Measurements from ENCODE around the gene GHRH.

GHRH gene

GRCh38 chr20:37276494-37277252 is 15.1 kb upstream of the GHRH start:
- peak in 1 of 2 donors; percentile 16 for DNase-seq
- no peaks in the 10 kb centered on the region for H3K9me3 Mint-ChIP-seq
- peaks cover 14% of the 10 kb centered on the region for H3K4me1 Mint-ChIP-seq
- H3K27ac Mint-ChIP-seq: peak overlapping the region in 1 of 2 donors; percentile 0
- H3K4me3 Mint-ChIP-seq: peak overlapping the region in 1 of 2 donors; percentile 1
- ATAC-seq: peak; percentile 70
- H3K27me3 Mint-ChIP-seq: no peaks in the 10 kb centered on the region

GRCh38 chr20:37274851-37275524 is 13.4 kb upstream of the GHRH start:
- Mint-ChIP-seq H3K9me3 (no peaks in the 10 kb centered on the region), H3K27me3 (no peaks in the 10 kb centered on the region), H3K27ac (no peak overlapping the region), H3K4me3 (no peak overlapping the region), H3K4me1 (peaks cover 14% of the 10 kb centered on the region)
- ATAC-seq: no peak
- DNase-seq: no peak

GRCh38 chr20:37273988-37274387 is 12.4 kb upstream of the GHRH start:
- ATAC-seq: no peak
- Mint-ChIP-seq H3K4me3 (no peak overlapping the region), H3K4me1 (peaks cover 14% of the 10 kb centered on the region), H3K27ac (no peak overlapping the region), H3K27me3 (no peaks in the 10 kb centered on the region), H3K9me3 (no peaks in the 10 kb centered on the region)
- no peak for DNase-seq

GRCh38 chr20:37271421-37271768 is 9.8 kb upstream of the GHRH start:
- H3K27ac Mint-ChIP-seq: no peak overlapping the region
- ATAC-seq (no peak), DNase-seq (no peak)
- H3K4me3 Mint-ChIP-seq: no peak overlapping the region
- H3K27me3 Mint-ChIP-seq: no peaks in the 10 kb centered on the region
- H3K4me1 Mint-ChIP-seq: peaks cover 4% of the 10 kb centered on the region
- no peaks in the 10 kb centered on the region for H3K9me3 Mint-ChIP-seq

- no peak overlapping the region for H3K4me3 Mint-ChIP-seq
- ATAC-seq (no peak), DNase-seq (no peak)
- no peaks in the 10 kb centered on the region for H3K4me1 Mint-ChIP-seq
- H3K9me3 Mint-ChIP-seq: no peaks in the 10 kb centered on the region
- no peak overlapping the region for H3K27ac Mint-ChIP-seq
- no peaks in the 10 kb centered on the region for H3K27me3 Mint-ChIP-seq
Measured at GRCh38 chr20:37270576-37271420, 9.2 kb upstream of the GHRH start.

- ATAC-seq (no peak), DNase-seq (no peak)
- peak overlapping the region; percentile 63 to 78 for H3K27ac Mint-ChIP-seq
- H3K4me3 Mint-ChIP-seq: no peak overlapping the region
- H3K9me3 Mint-ChIP-seq: no peaks in the 10 kb centered on the region
- H3K27me3 Mint-ChIP-seq: no peaks in the 10 kb centered on the region
- H3K4me1 Mint-ChIP-seq: no peaks in the 10 kb centered on the region
Measured at GRCh38 chr20:37267667-37268313, 6.2 kb upstream of the GHRH start.

- ATAC-seq (no peak), DNase-seq (no peak)
- no peaks in the 10 kb centered on the region for H3K4me1 Mint-ChIP-seq
- H3K4me3 Mint-ChIP-seq: no peak overlapping the region
- no peaks in the 10 kb centered on the region for H3K9me3 Mint-ChIP-seq
- H3K27ac Mint-ChIP-seq: peak overlapping the region in 1 of 2 donors; percentile 78
- no peaks in the 10 kb centered on the region for H3K27me3 Mint-ChIP-seq
Measured at GRCh38 chr20:37266940-37267666, 5.5 kb upstream of the GHRH start.

- H3K4me3 Mint-ChIP-seq: no peak overlapping the region
- no peak overlapping the region for H3K27ac Mint-ChIP-seq
- no peaks in the 10 kb centered on the region for H3K4me1 Mint-ChIP-seq
- DNase-seq (peak in 1 of 2 donors; percentile 38), ATAC-seq (peak; percentile 84)
- H3K9me3 Mint-ChIP-seq: no peaks in the 10 kb centered on the region
- peaks cover 14% of the 10 kb centered on the region for H3K27me3 Mint-ChIP-seq
Measured at GRCh38 chr20:37265152-37265551, 3.5 kb upstream of the GHRH start.

- Mint-ChIP-seq H3K9me3 (no peaks in the 10 kb centered on the region), H3K27ac (no peak overlapping the region), H3K27me3 (peaks cover 27% of the 10 kb centered on the region), H3K4me1 (no peaks in the 10 kb centered on the region), H3K4me3 (no peak overlapping the region)
- ATAC-seq: no peak
- DNase-seq: no peak
Measured at GRCh38 chr20:37263686-37264085, 2.1 kb upstream of the GHRH start.

GRCh38 chr20:37262505-37262904 is 891 bp upstream of the GHRH start:
- no peak for ATAC-seq
- Mint-ChIP-seq H3K27me3 (peaks cover 27% of the 10 kb centered on the region), H3K27ac (no peak overlapping the region), H3K4me3 (no peak overlapping the region), H3K4me1 (no peaks in the 10 kb centered on the region), H3K9me3 (no peaks in the 10 kb centered on the region)
- no peak for DNase-seq

GRCh38 chr20:37260923-37261322 is 691 bp downstream of the GHRH start:
- Mint-ChIP-seq H3K27me3 (peaks cover 27% of the 10 kb centered on the region), H3K4me1 (no peaks in the 10 kb centered on the region), H3K27ac (no peak overlapping the region), H3K9me3 (no peaks in the 10 kb centered on the region), H3K4me3 (no peak overlapping the region)
- DNase-seq: no peak
- ATAC-seq: no peak

GRCh38 chr20:37259865-37260264 is 1.7 kb downstream of the GHRH start:
- no peak for ATAC-seq
- peaks cover 27% of the 10 kb centered on the region for H3K27me3 Mint-ChIP-seq
- H3K9me3 Mint-ChIP-seq: no peaks in the 10 kb centered on the region
- no peak for DNase-seq
- H3K27ac Mint-ChIP-seq: peak overlapping the region in 1 of 2 donors; percentile 62
- no peaks in the 10 kb centered on the region for H3K4me1 Mint-ChIP-seq
- H3K4me3 Mint-ChIP-seq: no peak overlapping the region

- H3K27ac Mint-ChIP-seq: no peak overlapping the region
- H3K4me3 Mint-ChIP-seq: no peak overlapping the region
- H3K4me1 Mint-ChIP-seq: no peaks in the 10 kb centered on the region
- DNase-seq (no peak), ATAC-seq (no peak)
- H3K9me3 Mint-ChIP-seq: no peaks in the 10 kb centered on the region
- peaks cover 27% of the 10 kb centered on the region for H3K27me3 Mint-ChIP-seq
Measured at GRCh38 chr20:37259031-37259430, 2.6 kb downstream of the GHRH start.

- H3K27me3 Mint-ChIP-seq: peaks cover 27% of the 10 kb centered on the region
- H3K9me3 Mint-ChIP-seq: no peaks in the 10 kb centered on the region
- no peak for ATAC-seq
- H3K4me3 Mint-ChIP-seq: no peak overlapping the region
- DNase-seq: no peak
- H3K27ac Mint-ChIP-seq: peak overlapping the region in 1 of 2 donors; percentile 3
- H3K4me1 Mint-ChIP-seq: no peaks in the 10 kb centered on the region
Measured at GRCh38 chr20:37257988-37258387, 3.6 kb downstream of the GHRH start.

- Mint-ChIP-seq H3K27me3 (peaks cover 27% of the 10 kb centered on the region), H3K4me3 (no peak overlapping the region), H3K4me1 (no peaks in the 10 kb centered on the region), H3K27ac (no peak overlapping the region), H3K9me3 (no peaks in the 10 kb centered on the region)
- DNase-seq: no peak
- ATAC-seq: no peak
Measured at GRCh38 chr20:37257530-37257929, 4.1 kb downstream of the GHRH start.

Measured in stimulated activated naive CD8-positive, alpha-beta T cell treated with anti-CD3 and anti-CD28 coated beads, Interleukin-15, amount 100 ng/mL, for 72 hours (primary cell).